HCT116 (cell line): ENCODE measurements around the gene AHSA1. TPM values are rescaled to one million over a fixed set of nuclear protein-coding genes. Genes with fewer than 3 reads are reported as not detected.

Experiments
- ATAC-seq: fragments of 200-7000 bp; cut with Tn5 transposase; 2 replicates; pipeline ENCODE4 v1.9.1; 2020; ENCODE audit warnings: mild to moderate bottlenecking, moderate library complexity
- BruUV-seq: library from RNA; stranded (reverse); fragments of 400-500 nt; replicated peaks from 2 replicates; lab custom pipeline; 2021; lab: Mats Ljungman, UMichigan
- CTCF ChIA-PET: fragments of 300-600 bp; sonication (Branson Sonifier 250); formaldehyde crosslinking; loops from one replicate; lab custom pipeline; 2021; ENCODE audit warnings: antibody characterized with exemption; lab: Charles Lee
- POLR2A ChIA-PET: fragments of 300-600, 350-600 bp; sonication (Branson Sonifier 250); formaldehyde crosslinking; loops from one replicate; lab custom pipeline; 2021; ENCODE audit warnings: antibody characterized with exemption; lab: Charles Lee
- RAD21 ChIA-PET, 2 experiments: fragments of 300-600 bp; sonication (Branson Sonifier 250); formaldehyde crosslinking; loops; one replicate each; lab custom pipeline; 2023; ENCODE audit warnings: low total read pairs in 2 of 2; ENCODE audit not compliant: uncharacterized antibody in 2 of 2, unreplicated experiment in 2 of 2, low non-redundant PET in 1 of 2; lab: Charles Lee
- DNase-seq: peaks from one replicate; pipeline ENCODE4 v3.0.0-alpha.2; 2010; ENCODE audit warnings: low read depth, low spot score
- H2AFZ ChIP-seq: fragments of 200-600 bp; shearing (Covaris generic), sonication (generic); 2 replicates; pipeline ENCODE4 v1.6.1; 2017; ENCODE audit warnings: low read depth, mixed run types, mixed read lengths, antibody characterized with exemption, low read length; ENCODE audit not compliant: poor library complexity, severe bottlenecking
- H3K27ac ChIP-seq: 2 replicates; pipeline ENCODE4 v1.5.1; 2012; ENCODE audit warnings: low read depth, low read length
- H3K27me3 ChIP-seq: fragments of 200-600 bp; sonication (generic); 2 replicates; pipeline ENCODE4 v1.6.1; 2016; ENCODE audit warnings: mixed run types, low read length, mixed read lengths; ENCODE audit not compliant: insufficient read depth
- H3K36me3 ChIP-seq, 2 experiments: fragments of 200-500 bp in 1 of 2; fragments of 200-600 bp in 1 of 2; sonication (Bioruptor generic) in 1 of 2; sonication (generic) in 1 of 2; 2 replicates each; pipeline versions ENCODE4 v1.5.1 to v1.6.1; 2014 to 2016; ENCODE audit warnings: low read length in 2 of 2, inconsistent platforms in 1 of 2, mixed read lengths in 1 of 2, mixed run types in 1 of 2; ENCODE audit not compliant: insufficient read depth in 2 of 2, control insufficient read depth in 1 of 2
- H3K4me1 ChIP-seq, 2 experiments: fragments of 200-600 bp in 1 of 2; sonication (generic) in 1 of 2; 2 replicates each; pipeline versions ENCODE4 v1.5.1 to v1.6.1; 2012 to 2017; ENCODE audit warnings: low read length in 2 of 2, inconsistent platforms in 1 of 2, mild to moderate bottlenecking in 1 of 2, mixed read lengths in 1 of 2, mixed run types in 1 of 2, moderate library complexity in 1 of 2; ENCODE audit not compliant: insufficient read depth in 2 of 2, control insufficient read depth in 1 of 2
- H3K4me2 ChIP-seq: fragments of 200-600 bp; sonication (generic); 2 replicates; pipeline ENCODE4 v1.6.1; 2017; ENCODE audit warnings: mixed run types, low read length, mixed read lengths
- H3K4me3 ChIP-seq, 2 experiments: fragments of 200-600 bp in 1 of 2; sonication (generic) in 1 of 2; replicated peaks in 1 of 2; 2 replicates each; pipeline ENCODE4 v1.5.1; 2011 to 2016; ENCODE audit warnings: low read length in 2 of 2, control low read depth in 1 of 2, low read depth in 1 of 2, mild to moderate bottlenecking in 1 of 2, mixed read lengths in 1 of 2, mixed run types in 1 of 2
- H3K79me2 ChIP-seq: fragments of 200-600 bp; sonication (generic); 2 replicates; pipeline ENCODE4 v1.6.1; 2017; ENCODE audit warnings: mild to moderate bottlenecking, mixed run types, low read length, moderate library complexity, mixed read lengths; ENCODE audit not compliant: insufficient read depth
- H3K9ac ChIP-seq: fragments of 200-600 bp; sonication (generic); 2 replicates; pipeline ENCODE4 v1.6.1; 2016; ENCODE audit warnings: low read length, mixed read lengths
- H3K9me2 ChIP-seq: fragments of 200-600 bp; sonication (generic), shearing (Covaris generic); 2 replicates; pipeline ENCODE4 v1.6.1; 2017; ENCODE audit warnings: mixed run types, mild to moderate bottlenecking, moderate library complexity; ENCODE audit not compliant: insufficient read depth
- H3K9me3 ChIP-seq, 2 experiments: fragments of 200-500 bp in 1 of 2; fragments of 200-600 bp in 1 of 2; sonication (Bioruptor generic) in 1 of 2; sonication (generic) in 1 of 2; 2 replicates each; pipeline ENCODE4 v1.6.1; 2014 to 2017; ENCODE audit warnings: low read length in 2 of 2, mixed read lengths in 2 of 2, inconsistent platforms in 1 of 2, low read depth in 1 of 2, mild to moderate bottlenecking in 1 of 2, mixed run types in 1 of 2, moderate library complexity in 1 of 2; ENCODE audit not compliant: control insufficient read depth in 1 of 2, insufficient read depth in 1 of 2
- H4K20me1 ChIP-seq: fragments of 200-600 bp; sonication (generic), shearing (Covaris generic); 2 replicates; pipeline ENCODE4 v1.6.1; 2017; ENCODE audit warnings: mixed run types, mild to moderate bottlenecking, moderate library complexity; ENCODE audit not compliant: insufficient read depth
- CBX3 ChIP-seq: IDR thresholded peaks from 2 replicates; pipeline ENCODE4 v1.6.1; 2012; ENCODE audit warnings: low read depth
- ELF1 ChIP-seq: IDR thresholded peaks from 2 replicates; pipeline ENCODE4 v1.6.1; 2012; ENCODE audit warnings: low read depth, borderline replicate concordance
- FOSL1 ChIP-seq: IDR thresholded peaks from 2 replicates; pipeline ENCODE4 v1.6.1; 2012; ENCODE audit warnings: low read depth
- SRF ChIP-seq: IDR thresholded peaks from 2 replicates; pipeline ENCODE4 v1.6.1; 2012; ENCODE audit warnings: low read depth
- ZFX ChIP-seq: fragments of 450-650 bp; IDR thresholded peaks from 2 replicates; pipeline ENCODE4 v1.6.1; 2017
- intact Hi-C: fragments of 100-400 bp; cut with micrococcal nuclease; formaldehyde crosslinking; loops from 2 replicates; pipeline ENCODE4 v1.10.0; 2022
- total RNA-seq: library from RNA; stranded (reverse); gene quantifications from one replicate; pipeline ENCODE4 v1.2.1, GENCODE V29; 2021; ENCODE audit not compliant: unreplicated experiment
- TF ChIP-seq, protein P1 (sequence below): IDR thresholded peaks from 2 replicates; pipeline ENCODE4 v1.6.1; 2012; ENCODE audit warnings: low read depth
- TF ChIP-seq, protein P2 (sequence below): IDR thresholded peaks from 2 replicates; pipeline ENCODE4 v1.6.1; 2011; ENCODE audit warnings: mild to moderate bottlenecking, low read length, moderate library complexity; ENCODE audit not compliant: insufficient replicate concordance; ENCODE audit errors: extremely low read depth
- TF ChIP-seq, protein P3 (sequence below): IDR thresholded peaks from 2 replicates; pipeline ENCODE4 v1.6.1; 2012

Gene AHSA1
- total RNA-seq, 1 experiment from 2014 or later = 222 TPM

DNA sequence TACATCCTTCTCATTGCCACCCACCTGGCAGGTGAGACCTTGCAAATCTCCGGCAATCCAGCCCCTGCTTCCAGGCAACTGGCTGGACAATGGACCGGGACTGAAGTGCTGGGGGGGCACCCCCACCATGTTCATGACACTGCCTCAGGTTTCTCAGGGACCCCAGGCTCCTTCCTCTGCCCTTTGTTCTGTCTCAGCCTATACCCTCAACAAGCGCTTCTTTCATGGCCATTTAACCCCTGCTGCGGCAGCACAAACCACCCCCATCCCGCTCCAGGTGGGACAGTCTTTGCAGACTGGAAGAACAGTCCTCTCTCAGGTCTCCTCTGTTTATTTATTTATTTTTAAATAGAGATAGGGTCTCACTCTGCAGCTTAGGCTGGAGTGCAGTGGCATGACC is 33.2 kb downstream of the AHSA1 start:
- Histone ChIP-seq H3K36me3 (no peaks in the 10 kb centered on the region), H3K27me3 (no peaks in the 10 kb centered on the region), H4K20me1 (no peaks in the 10 kb centered on the region), H3K9ac (no peak overlapping the region), H2AFZ (no peak overlapping the region), H3K4me3 (no peak overlapping the region), H3K27ac (no peak overlapping the region), H3K9me2 (no peaks in the 10 kb centered on the region), H3K4me2 (no peak overlapping the region), H3K79me2 (no peaks in the 10 kb centered on the region), H3K9me3 (no peaks in the 10 kb centered on the region), H3K4me1 (no peaks in the 10 kb centered on the region)
- no TSS peak for BruUV-seq
- POLR2A ChIA-PET = no interaction called here
- DNase-seq (no peak), ATAC-seq (no peak)
- TF ChIP-seq, protein P1, sequence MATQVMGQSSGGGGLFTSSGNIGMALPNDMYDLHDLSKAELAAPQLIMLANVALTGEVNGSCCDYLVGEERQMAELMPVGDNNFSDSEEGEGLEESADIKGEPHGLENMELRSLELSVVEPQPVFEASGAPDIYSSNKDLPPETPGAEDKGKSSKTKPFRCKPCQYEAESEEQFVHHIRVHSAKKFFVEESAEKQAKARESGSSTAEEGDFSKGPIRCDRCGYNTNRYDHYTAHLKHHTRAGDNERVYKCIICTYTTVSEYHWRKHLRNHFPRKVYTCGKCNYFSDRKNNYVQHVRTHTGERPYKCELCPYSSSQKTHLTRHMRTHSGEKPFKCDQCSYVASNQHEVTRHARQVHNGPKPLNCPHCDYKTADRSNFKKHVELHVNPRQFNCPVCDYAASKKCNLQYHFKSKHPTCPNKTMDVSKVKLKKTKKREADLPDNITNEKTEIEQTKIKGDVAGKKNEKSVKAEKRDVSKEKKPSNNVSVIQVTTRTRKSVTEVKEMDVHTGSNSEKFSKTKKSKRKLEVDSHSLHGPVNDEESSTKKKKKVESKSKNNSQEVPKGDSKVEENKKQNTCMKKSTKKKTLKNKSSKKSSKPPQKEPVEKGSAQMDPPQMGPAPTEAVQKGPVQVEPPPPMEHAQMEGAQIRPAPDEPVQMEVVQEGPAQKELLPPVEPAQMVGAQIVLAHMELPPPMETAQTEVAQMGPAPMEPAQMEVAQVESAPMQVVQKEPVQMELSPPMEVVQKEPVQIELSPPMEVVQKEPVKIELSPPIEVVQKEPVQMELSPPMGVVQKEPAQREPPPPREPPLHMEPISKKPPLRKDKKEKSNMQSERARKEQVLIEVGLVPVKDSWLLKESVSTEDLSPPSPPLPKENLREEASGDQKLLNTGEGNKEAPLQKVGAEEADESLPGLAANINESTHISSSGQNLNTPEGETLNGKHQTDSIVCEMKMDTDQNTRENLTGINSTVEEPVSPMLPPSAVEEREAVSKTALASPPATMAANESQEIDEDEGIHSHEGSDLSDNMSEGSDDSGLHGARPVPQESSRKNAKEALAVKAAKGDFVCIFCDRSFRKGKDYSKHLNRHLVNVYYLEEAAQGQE = no peak
- TF ChIP-seq FOSL1 (no peak), CBX3 (no peak), ZFX (no peak), ELF1 (no peak), SRF (no peak)
- TF ChIP-seq, protein P2, sequence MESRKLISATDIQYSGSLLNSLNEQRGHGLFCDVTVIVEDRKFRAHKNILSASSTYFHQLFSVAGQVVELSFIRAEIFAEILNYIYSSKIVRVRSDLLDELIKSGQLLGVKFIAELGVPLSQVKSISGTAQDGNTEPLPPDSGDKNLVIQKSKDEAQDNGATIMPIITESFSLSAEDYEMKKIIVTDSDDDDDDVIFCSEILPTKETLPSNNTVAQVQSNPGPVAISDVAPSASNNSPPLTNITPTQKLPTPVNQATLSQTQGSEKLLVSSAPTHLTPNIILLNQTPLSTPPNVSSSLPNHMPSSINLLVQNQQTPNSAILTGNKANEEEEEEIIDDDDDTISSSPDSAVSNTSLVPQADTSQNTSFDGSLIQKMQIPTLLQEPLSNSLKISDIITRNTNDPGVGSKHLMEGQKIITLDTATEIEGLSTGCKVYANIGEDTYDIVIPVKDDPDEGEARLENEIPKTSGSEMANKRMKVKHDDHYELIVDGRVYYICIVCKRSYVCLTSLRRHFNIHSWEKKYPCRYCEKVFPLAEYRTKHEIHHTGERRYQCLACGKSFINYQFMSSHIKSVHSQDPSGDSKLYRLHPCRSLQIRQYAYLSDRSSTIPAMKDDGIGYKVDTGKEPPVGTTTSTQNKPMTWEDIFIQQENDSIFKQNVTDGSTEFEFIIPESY = no peak
- TF ChIP-seq, protein P3, sequence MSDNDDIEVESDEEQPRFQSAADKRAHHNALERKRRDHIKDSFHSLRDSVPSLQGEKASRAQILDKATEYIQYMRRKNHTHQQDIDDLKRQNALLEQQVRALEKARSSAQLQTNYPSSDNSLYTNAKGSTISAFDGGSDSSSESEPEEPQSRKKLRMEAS = no peak
- intact Hi-C loops = no loop called here
- RAD21 ChIA-PET = no interaction called here
- CTCF ChIA-PET = no interaction called here
